Measurements from ENCODE around the gene ALOXE3. TPM values are rescaled to one million over a fixed set of nuclear protein-coding genes. Genes with fewer than 3 reads are reported as not detected.

The ALOXE3 gene
- total and polyA plus RNA-seq, 2 of the 8 experiments (the other 6 are each of a cell fraction or from before 2014, with no cell fraction given) = 0.26 TPM; not detected in 1

- ChIA-PET CTCF (ENCODE audit: partially characterized antibody) (interaction anchor here (1.0 to 11.6 kb wide), 12 partner anchors 12 to 320 kb away, joined by 3 to 270 read pairs (median 20); partner anchors contain the start of genes ALOX12B, ALOX15B and ALOXE3), POLR2A (ENCODE audit: partially characterized antibody) (interaction anchor here (1.0 to 2.2 kb wide), 7 partner anchors 8 to 160 kb away, joined by 3 to 10 read pairs (median 4); no protein-coding TSS in a partner anchor)
- peaks cover 9% of the 10 kb centered on the region; the same call in 1 of the 2 replicates for H3K23me2 ChIP-seq (ENCODE audit: low read depth, low read length)
- H3K79me1 ChIP-seq (ENCODE audit: low read depth, low read length) = no peaks in the 10 kb centered on the region; the same call in 1 of the 2 replicates
- H3K9ac ChIP-seq (replicated peaks in 1 of 4; ENCODE audit: extremely low read depth in 1 of 4, low read depth in 3 of 4, low read length in 3 of 4) = no peak overlapping the region
- peaks cover 7 to 29% (median 15%) of the 10 kb centered on the region in 4 experiments for H3K4me1 ChIP-seq (replicated peaks in 1 of 4; ENCODE audit: control insufficient read depth in 3 of 4, insufficient read depth in 4 of 4, low read length in 3 of 4)
- H4K20me1 ChIP-seq (replicated peaks in 1 of 2; ENCODE audit: control insufficient read depth in 1 of 2, insufficient read depth in 2 of 2, low read length in 2 of 2) = peaks cover 0 to 4% of the 10 kb centered on the region in 2 experiments
- no peak overlapping the region for H2BK5ac ChIP-seq (ENCODE audit: low read depth, low read length)
- WGBS, 2 experiments (ENCODE audit: extremely low coverage in 1 of 2, insufficient coverage in 1 of 2, insufficient read length in 1 of 2, insufficient replicate concordance in 2 of 2, low coverage in 1 of 2, low lambda C conversion rate in 2 of 2, missing lambda C conversion rate in 1 of 2) = 6% methylated on average over 15 of the region's 15 CpGs; no CpG with 5 or more reads in 1 of the 2 experiments
- H3K56ac ChIP-seq (replicated peaks; ENCODE audit: insufficient read length, low read depth, low read length) = no peak overlapping the region
- no peak for DNase-seq (ENCODE audit: low read depth in 1 of 2, low spot score in 2 of 2)
- H3K18ac ChIP-seq (ENCODE audit: extremely low read depth, low read length) = no peak overlapping the region; the same call in 1 of the 2 replicates
- no peak overlapping the region for H4K8ac ChIP-seq (ENCODE audit: extremely low read depth, insufficient read depth, low read length)
- H2AK5ac ChIP-seq (ENCODE audit: low read depth, low read length) = no peak overlapping the region
- peaks cover 5 to 20% (median 17%) of the 10 kb centered on the region in 4 experiments; a peak in 5 of 7 replicates for H3K27me3 ChIP-seq (replicated peaks in 1 of 4; ENCODE audit: control insufficient read depth in 3 of 4, extremely low read depth in 1 of 4, insufficient read depth in 3 of 4, low read length in 3 of 4)
- H3K23ac ChIP-seq (ENCODE audit: insufficient read length) = no peak overlapping the region
- H2BK20ac ChIP-seq (ENCODE audit: low read length) = no peak overlapping the region
- H2BK15ac ChIP-seq (ENCODE audit: low read length) = no peak overlapping the region
- no peak overlapping the region for H4K91ac ChIP-seq (replicated peaks; ENCODE audit: insufficient read length, low read length)
- H2BK120ac ChIP-seq (replicated peaks; ENCODE audit: low read depth, low read length) = no peak overlapping the region
- peak overlapping the region; percentile 80 to 86 for H3K4me2 ChIP-seq (ENCODE audit: insufficient read depth in 1 of 2, low read depth in 2 of 2, low read length in 2 of 2)
- no peaks in the 10 kb centered on the region for H3K36me3 ChIP-seq (ENCODE audit: control insufficient read depth in 2 of 4, insufficient read depth in 4 of 4, low read length in 3 of 4)
- no peak for FAIRE-seq
- no peaks in the 10 kb centered on the region for H3K79me2 ChIP-seq (ENCODE audit: control insufficient read depth in 1 of 2, insufficient read depth in 2 of 2, low read length in 2 of 2)
- H3K4ac ChIP-seq (replicated peaks; ENCODE audit: insufficient read length, low read depth, low read length) = no peak overlapping the region
- no peaks in the 10 kb centered on the region for H3K9me3 ChIP-seq (ENCODE audit: insufficient read depth in 2 of 2, low read depth in 1 of 2, low read length in 1 of 2)
- no peak overlapping the region for H3K14ac ChIP-seq (ENCODE audit: insufficient read length)
- H4K5ac ChIP-seq (ENCODE audit: insufficient read length, low read depth, low read length) = no peak overlapping the region
- H2AFZ ChIP-seq (ENCODE audit: low read length) = no peak overlapping the region
- H3K27ac ChIP-seq (ENCODE audit: low read depth, low read length) = no peak overlapping the region
- no peak overlapping the region for H2BK12ac ChIP-seq (ENCODE audit: low read depth, low read length)
- H3K4me3 ChIP-seq (ENCODE audit: extremely low read depth in 1 of 4, insufficient read depth in 2 of 4, low read depth in 3 of 4, low read length in 4 of 4) = peak overlapping the region; percentile 32 to 56 (median 42)
- TF ChIP-seq POLR2AphosphoS5 (IDR thresholded peaks at IDR 0.05; ENCODE audit: low read depth, low read length) (no peak), CBX5 (IDR thresholded peaks at IDR 0.05; ENCODE audit: low read depth, low read length) (no peak), SP4 (IDR thresholded peaks at IDR 0.05; ENCODE audit: low read length) (no peak), SUZ12 (IDR thresholded peaks at IDR 0.05; ENCODE audit: low read length) (peak; percentile 35), HDAC6 (IDR thresholded peaks at IDR 0.05; ENCODE audit: low read depth, low read length) (no peak), TAF7 (optimal IDR thresholded peaks at IDR 0.05; ENCODE audit: borderline replicate concordance, low read depth, low read length) (no peak), HDAC2 (IDR thresholded peaks at IDR 0.05; ENCODE audit: borderline replicate concordance in 1 of 2, low read depth in 2 of 2, low read length in 2 of 2) (no peak), GTF2F1 (IDR thresholded peaks at IDR 0.05; ENCODE audit: borderline replicate concordance, low read depth, low read length) (no peak), SIN3A (conservative IDR thresholded peaks at IDR 0.05 in 1 of 2, IDR thresholded peaks at IDR 0.05 in 1 of 2; ENCODE audit: low read depth in 1 of 2, low read length in 2 of 2) (0 out of 4 replicates have a peak, but pooled peaks of 1 of the 2 experiments have one; percentile 48), CHD1 (IDR thresholded peaks at IDR 0.05; ENCODE audit: low read depth, low read length) (peak; percentile 50; the same call in 1 of the 2 replicates), SAP30 (IDR thresholded peaks at IDR 0.05; ENCODE audit: insufficient read depth, insufficient replicate concordance, low read length) (peak; percentile 31), JUND (IDR thresholded peaks at IDR 0.05; ENCODE audit: low read length) (no peak)
These were observed 55.4 kb downstream of the ALOXE3 start for GRCh38 chr17:8062807-8063483.

Measured in H1 (cell line).